Tibial nerve (tissue), 4 donors: ENCODE measurements around the gene HSBP1. TPM values are rescaled to one million over a fixed set of nuclear protein-coding genes. Genes with fewer than 3 reads are reported as not detected.

Source experiments
- DNase-seq, 2 donors: peaks; one replicate each; pipeline ENCODE4 v3.0.0-alpha.2; 2019; ENCODE audit warnings: low spot score in 2 of 2
- H3K27ac ChIP-seq, 4 donors: fragments of 200-600 bp; sonication (generic) in 3 of 4; one replicate each; pipeline ENCODE4 v1.5.1; 2017 to 2019; ENCODE audit warnings: mild to moderate bottlenecking in 1 of 4
- H3K27me3 ChIP-seq, 2 donors: fragments of 200-600 bp; sonication (generic) in 1 of 2; one replicate each; pipeline versions ENCODE4 v1.5.1 to v1.6.0; 2017 to 2019
- H3K36me3 ChIP-seq, 3 donors: fragments of 200-600 bp; sonication (generic); one replicate each; pipeline ENCODE4 v1.5.1; 2018 to 2019
- H3K4me1 ChIP-seq, 4 donors: fragments of 200-600 bp; sonication (generic) in 3 of 4; one replicate each; pipeline ENCODE4 v1.5.1; 2017 to 2019
- H3K4me3 ChIP-seq, 4 donors: fragments of 200-600 bp; sonication (generic) in 3 of 4; one replicate each; pipeline ENCODE4 v1.5.1; 2017 to 2019; ENCODE audit warnings: mild to moderate bottlenecking in 1 of 4, moderate library complexity in 1 of 4
- H3K9me3 ChIP-seq, 4 donors: fragments of 200-600 bp; sonication (generic) in 3 of 4; one replicate each; pipeline ENCODE4 v1.5.1; 2017 to 2019
- CTCF ChIP-seq, 5 experiments: fragments of 200-600 bp in 3 of 5; fragments of 450-650 bp in 2 of 5; sonication (generic) in 3 of 5; IDR thresholded peaks; one replicate each; pipeline ENCODE4 v1.5.1; 2016 to 2019; ENCODE audit warnings: antibody characterized with exemption in 5 of 5, mild to moderate bottlenecking in 3 of 5, moderate library complexity in 2 of 5
- EP300 ChIP-seq, 2 donors: sonication (generic); formaldehyde crosslinking; IDR thresholded peaks; one replicate each; pipeline ENCODE4 v1.6.1; 2017; ENCODE audit warnings: antibody characterized with exemption in 2 of 2, mild to moderate bottlenecking in 1 of 2
- POLR2A ChIP-seq, 2 donors: fragments of 450-650 bp; IDR thresholded peaks; one replicate each; pipeline ENCODE4 v1.6.1; 2017; ENCODE audit warnings: antibody characterized with exemption in 2 of 2, mild to moderate bottlenecking in 2 of 2, moderate library complexity in 2 of 2
- WGBS, 2 donors: methylation state at CpG; one replicate each; pipeline ENCODE4 v1.1.5; 2018; 5-methylcytosine and 5-hydroxymethylcytosine counted together
- total RNA-seq, 4 donors: library from RNA; depleted of rRNA; stranded (reverse); fragments of >200 nt; gene quantifications; one replicate each; pipeline ENCODE4 v1.1.0, GENCODE V29; 2016

Gene HSBP1
- total RNA-seq, 4 donors from 2014 or later = 7.3 to 12.6 (median 8.5) TPM

- peaks cover 0 to 41% (median 5%) of the 10 kb centered on the region in 4 donors for H3K4me1 ChIP-seq
- no peaks in the 10 kb centered on the region for H3K9me3 ChIP-seq
- no peak for TF ChIP-seq EP300 (IDR thresholded peaks at IDR 0.05)
- no peak for TF ChIP-seq POLR2A (IDR thresholded peaks at IDR 0.05)
- TF ChIP-seq CTCF (IDR thresholded peaks at IDR 0.05) = no peak
- H3K36me3 ChIP-seq = peaks cover 0 to 20% (median 0%) of the 10 kb centered on the region in 3 donors
- DNase-seq = no peak
- no peak overlapping the region for H3K4me3 ChIP-seq
- WGBS, 2 donors = 53 to 65% methylated on average over 4 of the region's 4 CpGs
- H3K27me3 ChIP-seq = no peaks in the 10 kb centered on the region
- H3K27ac ChIP-seq = peak overlapping the region in 2 of 4 donors; percentile 73 to 78
Measured at GRCh38 chr16:83814659-83814985, 6.8 kb downstream of the HSBP1 start.

GRCh38 chr16:83817022-83817421 lies 9.2 kb downstream of the HSBP1 start:
- DNase-seq = no peak

GRCh38 chr16:83818276-83818675 lies 10.5 kb downstream of the HSBP1 start:
- Histone ChIP-seq H3K27me3 (no peaks in the 10 kb centered on the region), H3K9me3 (no peaks in the 10 kb centered on the region), H3K27ac (no peak overlapping the region), H3K36me3 (peaks cover 0 to under 1% (median 0%) of the 10 kb centered on the region in 3 donors), H3K4me3 (no peak overlapping the region), H3K4me1 (peaks cover 0 to 19% (median 5%) of the 10 kb centered on the region in 4 donors)
- no peak for TF ChIP-seq EP300 (IDR thresholded peaks at IDR 0.05)
- no peak for TF ChIP-seq POLR2A (IDR thresholded peaks at IDR 0.05)
- TF ChIP-seq CTCF (IDR thresholded peaks at IDR 0.05) = no peak
- no peak for DNase-seq
- WGBS, 2 donors = 67 to 69% methylated on average over 5 of the region's 5 CpGs

More at GRCh38 chr16:83817022-83817421, 9.2 kb downstream of the HSBP1 start:
- H3K27me3 ChIP-seq = no peaks in the 10 kb centered on the region
- no peak overlapping the region for H3K4me3 ChIP-seq
- no peak for TF ChIP-seq POLR2A (IDR thresholded peaks at IDR 0.05)
- TF ChIP-seq CTCF (IDR thresholded peaks at IDR 0.05) = no peak
- no peak for TF ChIP-seq EP300 (IDR thresholded peaks at IDR 0.05)
- no peaks in the 10 kb centered on the region for H3K9me3 ChIP-seq
- peaks cover 0 to 23% (median 5%) of the 10 kb centered on the region in 4 donors for H3K4me1 ChIP-seq
- H3K36me3 ChIP-seq = peaks cover 0 to 13% (median 0%) of the 10 kb centered on the region in 3 donors
- H3K27ac ChIP-seq = no peak overlapping the region
- WGBS, 2 donors = 89 to 94% methylated on average over 12 of the region's 12 CpGs

- no peaks in the 10 kb centered on the region for H3K9me3 ChIP-seq
- no peaks in the 10 kb centered on the region for H3K36me3 ChIP-seq
- 53 to 68% methylated on average over 8 of the region's 8 CpGs for WGBS, 2 donors
- H3K4me1 ChIP-seq = peaks cover 0 to 8% (median 2%) of the 10 kb centered on the region in 4 donors
- no peak for TF ChIP-seq CTCF (IDR thresholded peaks at IDR 0.05)
- TF ChIP-seq POLR2A (IDR thresholded peaks at IDR 0.05) = no peak
- no peak for TF ChIP-seq EP300 (IDR thresholded peaks at IDR 0.05)
- H3K27ac ChIP-seq = no peak overlapping the region
- H3K27me3 ChIP-seq = no peaks in the 10 kb centered on the region
- no peak overlapping the region for H3K4me3 ChIP-seq
- DNase-seq = no peak
Measured at GRCh38 chr16:83819361-83819760, 11.6 kb downstream of the HSBP1 start.

GRCh38 chr16:83826146-83826913 lies 18.6 kb downstream of the HSBP1 start:
- H3K4me3 ChIP-seq = no peak overlapping the region
- WGBS, 2 donors = 37% methylated on average over 21 of the region's 21 CpGs
- H3K36me3 ChIP-seq = no peaks in the 10 kb centered on the region
- H3K9me3 ChIP-seq = no peaks in the 10 kb centered on the region
- peak; percentile 83 to 97 for DNase-seq
- H3K27ac ChIP-seq = peak overlapping the region in 1 of 4 donors; percentile 9
- peaks cover 0 to 9% (median 0%) of the 10 kb centered on the region in 4 donors for H3K4me1 ChIP-seq
- no peaks in the 10 kb centered on the region for H3K27me3 ChIP-seq
- TF ChIP-seq CTCF (IDR thresholded peaks at IDR 0.05) (peak; percentile 89 to 94 (median 89)), POLR2A (IDR thresholded peaks at IDR 0.05) (no peak), EP300 (IDR thresholded peaks at IDR 0.05) (peak in 1 of 2 donors; percentile 54)
